GM18870 (cell line): ENCODE data around the gene SUPT20H.

Experiments
- ATAC-seq: cut with Tn5 transposase; IDR thresholded peaks from one replicate; pipeline ENCODE4 v1.9.1; 2021; ENCODE audit warnings: moderate library complexity; ENCODE audit not compliant: unreplicated experiment

The SUPT20H gene

DNA sequence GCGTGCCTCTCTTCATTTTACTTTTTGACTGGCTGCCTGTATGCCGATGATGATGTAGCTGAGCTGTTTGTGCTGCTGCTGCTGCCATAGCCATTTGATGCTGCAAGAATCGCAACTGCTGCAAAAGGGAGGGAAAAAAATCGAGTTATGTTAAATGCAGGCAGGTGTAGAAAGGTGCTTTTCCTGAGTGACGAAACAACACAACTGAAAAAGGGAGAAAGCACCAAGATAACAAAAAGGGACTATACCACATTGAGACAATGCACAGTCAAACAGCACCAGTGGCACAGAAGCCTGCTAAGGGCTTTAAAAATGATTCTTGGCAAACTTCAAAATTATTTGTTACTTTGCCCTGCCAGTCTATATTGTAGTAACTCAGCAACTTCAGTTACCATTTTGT is 49.8 kb downstream of the SUPT20H start:
- ATAC-seq, result no peak

DNA sequence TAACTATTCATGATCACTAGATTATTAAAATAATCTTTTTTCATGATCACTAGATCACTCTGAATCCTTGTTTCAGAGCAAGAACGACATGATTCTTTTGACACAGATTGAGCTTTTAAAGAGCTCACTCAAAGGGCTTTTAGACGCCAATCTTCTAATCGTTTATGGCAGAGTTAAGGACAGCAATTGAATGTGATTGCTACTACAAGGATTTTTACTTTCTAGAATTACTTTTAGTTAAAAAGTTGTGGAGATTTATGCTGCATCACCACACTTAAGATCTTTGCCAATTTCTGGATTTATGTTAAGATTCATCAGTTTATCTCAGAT is 57.6 kb downstream of the SUPT20H start:
- no peak for ATAC-seq

DNA sequence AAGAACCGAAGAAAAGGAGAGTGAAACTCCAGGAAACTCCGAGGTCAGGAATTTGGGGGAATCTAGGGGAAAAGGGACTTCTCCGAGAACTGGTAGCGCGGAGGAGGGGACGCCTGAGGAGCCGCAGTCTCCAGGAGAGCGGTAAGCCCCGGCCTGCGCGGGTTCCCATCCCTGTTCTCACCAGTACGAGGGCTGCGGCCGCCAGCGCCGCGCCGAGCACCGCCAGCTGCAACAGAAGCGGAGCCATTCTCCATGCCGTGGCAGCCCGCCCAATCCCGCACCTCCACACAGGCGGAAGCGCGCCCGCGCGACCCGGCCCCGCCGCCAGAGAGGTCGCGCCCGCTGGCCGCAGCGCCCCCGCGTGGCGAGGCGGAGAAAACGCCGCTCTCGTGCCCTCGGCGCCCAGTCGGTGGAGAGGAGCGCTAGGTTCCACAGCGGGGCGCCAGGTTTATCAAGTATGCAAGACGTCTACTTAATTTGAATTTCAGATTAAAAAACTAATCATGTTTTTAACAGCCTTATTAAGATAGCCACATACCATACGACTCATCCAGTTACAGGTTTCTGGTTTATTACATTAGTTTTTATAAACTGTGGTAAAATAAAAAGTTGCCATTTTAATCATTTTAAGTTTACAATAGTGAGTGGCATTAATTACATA is 60.3 kb downstream of the SUPT20H start, which contains the start of gene ALG5:
TSS of gene ALG5 (minus strand) at position 287 of the 661 bp plus-strand sequence. CDS start at position 247, 40 bp downstream.
- peak; percentile 36 for ATAC-seq

DNA sequence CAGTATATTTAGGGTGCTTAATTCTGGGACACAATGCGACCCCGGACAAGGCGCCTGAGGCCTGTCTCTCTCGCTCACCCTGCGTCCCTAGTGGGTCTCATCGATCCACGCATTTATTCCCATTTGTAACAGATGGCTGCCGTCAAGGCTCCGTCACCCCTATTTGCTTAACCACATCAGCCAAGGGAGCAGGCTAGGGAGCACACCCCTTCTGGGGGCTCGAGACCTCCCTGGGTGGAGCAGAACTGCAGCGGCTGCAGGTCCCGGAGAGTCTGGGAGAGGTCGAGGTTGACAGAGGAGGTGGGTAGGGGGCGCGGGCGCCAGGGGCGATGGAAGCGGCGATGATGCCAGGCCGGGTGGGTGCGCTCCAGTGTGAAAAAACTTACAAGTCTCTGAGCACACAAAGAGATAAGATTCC is 60.9 kb downstream of the SUPT20H start:
- no peak for ATAC-seq

DNA sequence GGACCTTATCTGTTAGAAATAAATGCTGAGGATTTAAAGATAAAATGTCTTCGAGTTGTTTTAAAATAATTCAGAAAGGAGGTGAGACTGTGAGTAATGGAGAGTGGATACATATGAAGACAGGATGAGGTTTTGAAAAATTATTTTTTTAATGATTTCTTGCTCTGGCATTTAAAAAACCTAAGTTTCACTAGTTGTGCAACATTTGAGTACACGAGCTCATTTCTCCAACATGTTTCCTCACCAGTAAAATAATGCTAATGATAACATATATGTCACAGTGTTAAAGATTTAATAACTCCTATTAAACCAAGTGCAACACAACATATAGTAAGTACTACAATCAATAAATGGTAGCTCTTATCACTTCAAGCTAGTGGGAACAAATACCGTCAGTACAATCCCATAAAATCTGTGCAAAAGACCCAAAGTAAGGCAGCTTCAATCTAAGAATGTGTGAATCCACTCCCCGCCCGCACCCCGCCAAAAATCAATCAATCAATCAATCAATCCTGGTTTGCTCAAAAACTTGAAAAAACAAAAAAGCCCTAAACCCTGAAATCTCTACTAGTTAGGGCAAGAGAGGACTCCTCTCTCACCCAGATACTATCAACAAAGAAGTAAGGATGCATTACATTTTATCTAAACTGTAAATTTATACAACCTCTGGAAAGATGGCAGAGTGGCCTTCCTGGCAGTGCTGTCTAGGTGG is 61.6 kb downstream of the SUPT20H start:
- ATAC-seq, result no peak

DNA sequence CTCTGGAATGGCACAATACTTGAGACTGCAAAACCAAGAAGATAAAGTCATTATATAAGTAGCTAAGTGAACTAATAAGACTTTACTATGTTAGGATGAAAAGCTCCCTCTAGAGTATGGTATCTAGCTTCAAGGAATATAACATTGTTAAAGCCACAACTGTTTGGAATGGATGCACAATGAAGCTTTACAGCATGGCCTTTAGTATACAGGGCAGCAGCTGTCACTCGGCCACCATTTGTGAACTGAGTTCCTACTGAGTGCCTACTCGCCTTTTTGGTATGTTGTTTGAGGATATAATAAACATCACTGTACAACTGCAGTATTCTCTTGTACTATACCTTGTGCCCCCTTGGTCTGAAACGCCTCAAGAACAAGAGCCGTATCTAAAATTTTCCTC is 67.1 kb downstream of the SUPT20H start:
- ATAC-seq, result no peak

DNA sequence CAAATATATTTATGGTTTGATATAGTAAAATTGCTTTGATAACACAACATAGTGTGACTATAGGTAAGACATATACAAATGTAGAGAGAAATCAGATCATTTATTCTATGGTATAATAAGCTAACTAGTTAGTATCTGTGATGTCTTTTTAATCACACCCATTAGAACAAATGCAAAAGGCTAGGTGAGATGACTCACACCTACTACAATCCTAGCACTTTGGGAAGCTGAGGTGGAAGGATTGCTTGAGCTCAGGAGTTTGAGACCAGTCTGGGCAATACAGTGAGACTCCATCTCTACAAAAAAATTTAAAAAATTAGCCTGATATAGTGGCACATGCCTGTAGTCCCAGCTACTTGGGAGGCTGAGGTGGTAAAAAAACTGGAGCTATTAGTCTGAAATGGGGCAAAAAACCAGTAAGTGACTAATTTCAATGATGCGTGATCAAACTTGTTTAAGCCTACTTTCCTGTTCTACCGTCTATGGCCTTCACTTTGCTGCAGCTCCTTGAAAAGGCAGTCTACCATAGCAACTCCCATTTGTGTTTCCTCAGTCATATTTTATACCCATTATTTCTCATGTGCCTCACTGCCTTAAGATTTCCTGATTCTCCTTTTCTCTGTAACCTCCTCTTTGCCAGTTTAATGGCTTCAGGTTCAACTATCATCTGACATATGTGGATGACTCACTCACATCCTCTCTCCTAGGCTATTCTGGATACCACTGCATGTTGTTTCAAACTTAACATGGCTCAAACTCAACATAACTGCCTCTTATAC is 72.8 kb downstream of the SUPT20H start:
- ATAC-seq, result no peak

DNA sequence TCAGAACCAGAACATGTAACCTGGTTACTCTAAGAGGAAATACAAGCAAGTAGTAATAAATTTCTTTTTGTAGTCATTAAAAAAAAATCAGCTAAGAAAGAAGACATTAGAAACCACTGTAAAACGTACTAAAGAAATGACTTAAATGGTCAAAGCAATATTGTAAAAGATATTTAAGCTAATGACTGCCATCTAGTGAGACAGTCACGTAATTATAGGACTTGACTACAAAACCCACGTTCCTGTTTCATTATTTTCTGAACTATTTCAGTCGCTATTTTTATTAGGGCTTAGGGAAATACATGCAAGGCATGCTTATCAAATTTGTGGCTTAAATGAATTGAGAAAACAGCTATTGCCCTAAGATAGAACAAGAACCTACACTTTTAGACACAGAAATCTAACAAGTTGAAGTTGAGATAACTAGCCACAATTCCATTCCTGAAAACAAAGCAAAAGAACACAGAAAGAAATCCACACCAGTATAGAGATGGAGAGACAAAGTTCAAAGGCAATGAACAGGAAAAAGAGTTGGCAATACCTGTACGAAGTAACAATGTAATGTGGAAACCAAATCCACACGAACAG is 78.2 kb downstream of the SUPT20H start:
- no peak for ATAC-seq

DNA sequence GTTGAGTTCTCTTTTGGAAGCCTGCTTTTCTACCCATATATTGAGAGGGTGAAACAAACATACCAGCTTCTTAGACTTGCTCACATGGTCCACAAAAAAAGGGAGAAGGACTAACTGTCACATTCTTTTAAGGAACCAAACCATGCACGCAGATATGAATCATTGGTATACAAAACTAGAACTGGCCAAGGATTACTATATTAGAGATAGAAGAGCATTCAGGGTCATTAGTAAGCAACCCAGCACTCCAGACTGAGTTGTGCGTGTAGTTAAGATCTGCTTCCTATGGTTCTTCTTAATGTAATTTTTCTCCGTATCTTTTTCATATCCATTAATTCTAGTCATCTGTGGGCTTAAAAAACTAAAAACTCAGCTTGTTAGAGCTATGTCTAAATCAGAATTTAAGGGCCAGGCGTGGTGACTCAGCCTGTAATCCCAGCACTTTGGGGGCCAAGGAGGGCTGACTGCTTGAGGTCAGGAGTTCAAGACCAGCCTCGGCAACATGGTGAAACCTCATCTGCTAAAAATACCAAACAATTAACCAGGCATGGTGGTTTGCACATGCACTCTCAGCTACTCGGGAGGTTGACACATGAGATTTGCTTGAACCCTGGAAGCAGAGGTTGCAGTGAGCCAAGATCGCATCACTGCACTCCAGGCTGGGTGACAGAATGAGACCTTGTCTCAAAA is 80.0 kb downstream of the SUPT20H start:
- no peak for ATAC-seq

DNA sequence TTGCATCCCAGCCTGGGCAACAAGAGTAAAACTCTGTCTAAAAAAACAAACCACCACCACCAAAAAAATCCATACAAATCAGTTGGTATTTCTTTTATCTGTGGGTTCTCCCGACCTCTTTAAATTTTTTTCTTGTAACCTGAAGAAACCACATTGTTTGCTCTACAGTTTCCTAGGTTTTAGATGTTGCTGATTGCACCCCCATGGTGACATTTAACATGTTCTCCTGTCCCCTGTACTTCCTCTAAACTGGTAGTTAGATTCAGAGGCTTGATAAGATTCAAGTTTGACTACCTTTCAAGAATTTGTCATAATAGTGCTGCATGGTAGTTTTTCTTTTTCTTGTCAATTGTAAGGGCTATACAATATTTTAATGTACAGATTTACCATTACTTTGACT is 84.3 kb downstream of the SUPT20H start:
- ATAC-seq, result no peak

DNA sequence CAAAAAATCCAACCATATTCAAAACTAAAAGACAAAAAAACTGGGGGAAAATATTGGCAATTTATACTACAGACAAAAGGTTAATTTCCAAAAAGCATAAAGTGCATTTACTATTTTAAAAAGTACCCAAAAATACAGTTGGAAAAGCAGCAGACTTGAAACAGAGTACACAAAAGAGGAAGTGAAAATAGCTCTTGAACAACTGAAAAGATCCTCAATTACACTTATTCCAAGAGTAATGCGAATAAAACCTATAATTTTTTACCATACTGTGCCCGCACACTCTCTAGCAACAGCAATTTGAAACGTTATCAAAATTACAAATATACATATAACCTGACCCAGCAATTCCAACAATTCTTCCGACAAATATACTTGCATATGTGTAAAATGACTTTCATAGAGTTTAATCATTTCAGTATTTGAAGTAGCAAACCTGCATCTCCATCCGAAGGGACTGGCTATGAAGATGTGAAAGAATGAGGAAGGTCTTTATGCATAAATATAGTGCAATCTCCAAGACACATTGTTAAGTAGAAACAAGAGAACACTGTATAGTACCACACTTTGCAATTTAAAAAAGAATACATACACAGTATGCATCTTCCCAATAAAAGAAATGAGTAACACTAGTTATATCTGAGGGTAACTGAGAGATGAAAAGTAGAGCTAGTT is 85.7 kb downstream of the SUPT20H start:
- ATAC-seq, result peak; percentile 81

DNA sequence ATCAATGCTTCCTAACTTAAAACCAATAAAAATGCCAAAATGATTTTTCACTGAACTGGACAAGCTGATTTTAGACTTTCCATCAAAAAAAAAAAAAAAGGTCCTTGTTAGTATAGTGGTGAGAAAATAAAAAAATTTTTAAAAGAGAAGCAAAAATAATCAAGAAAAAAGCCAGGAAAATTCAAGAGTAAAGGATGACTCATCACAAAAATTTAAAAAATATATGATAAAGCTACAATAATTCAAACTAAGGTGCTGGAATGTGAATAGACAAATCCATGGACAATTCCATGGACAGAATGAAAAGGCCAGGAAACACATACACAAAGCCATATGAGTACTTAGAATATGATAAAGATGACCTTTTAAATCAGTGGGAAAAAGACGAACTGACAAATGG is 86.5 kb downstream of the SUPT20H start:
- no peak for ATAC-seq

DNA sequence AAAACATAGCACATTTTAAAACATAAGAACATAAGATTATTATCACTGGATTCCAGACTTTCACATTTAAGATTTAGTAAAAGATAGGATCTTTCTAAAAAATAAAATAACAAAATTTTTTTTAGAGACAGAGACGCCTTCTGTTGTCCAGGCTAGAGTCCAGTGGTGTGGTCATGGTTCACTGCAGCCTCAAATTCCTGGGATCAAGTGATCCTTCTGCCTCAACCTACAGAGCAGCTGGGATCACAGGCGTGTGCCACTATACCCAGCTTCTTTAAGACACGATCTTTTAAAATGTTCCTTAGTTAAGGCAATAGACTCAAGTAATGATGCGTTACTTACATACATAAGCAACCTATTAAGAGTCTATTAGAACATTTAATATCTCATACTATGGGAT is 93.1 kb downstream of the SUPT20H start:
- ATAC-seq, result no peak

DNA sequence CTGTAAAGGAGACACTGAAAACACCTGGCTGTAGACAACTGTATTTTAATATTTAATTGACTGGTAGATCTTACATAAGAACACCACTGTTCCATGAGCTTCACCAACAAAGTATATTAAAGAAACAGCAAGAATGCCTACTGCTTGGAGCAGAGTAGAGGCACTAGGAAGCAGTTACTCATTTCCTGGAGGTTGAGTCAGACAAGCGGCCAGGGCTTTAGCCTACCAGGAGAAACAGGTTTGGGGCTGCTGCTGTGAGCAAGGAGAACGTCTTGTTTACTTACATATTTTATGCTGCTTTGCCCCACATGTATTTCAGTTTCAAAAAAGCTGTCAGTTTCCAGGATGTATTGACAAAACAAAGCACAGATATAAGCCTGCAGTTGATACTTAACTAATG is 93.7 kb downstream of the SUPT20H start:
- no peak for ATAC-seq

DNA sequence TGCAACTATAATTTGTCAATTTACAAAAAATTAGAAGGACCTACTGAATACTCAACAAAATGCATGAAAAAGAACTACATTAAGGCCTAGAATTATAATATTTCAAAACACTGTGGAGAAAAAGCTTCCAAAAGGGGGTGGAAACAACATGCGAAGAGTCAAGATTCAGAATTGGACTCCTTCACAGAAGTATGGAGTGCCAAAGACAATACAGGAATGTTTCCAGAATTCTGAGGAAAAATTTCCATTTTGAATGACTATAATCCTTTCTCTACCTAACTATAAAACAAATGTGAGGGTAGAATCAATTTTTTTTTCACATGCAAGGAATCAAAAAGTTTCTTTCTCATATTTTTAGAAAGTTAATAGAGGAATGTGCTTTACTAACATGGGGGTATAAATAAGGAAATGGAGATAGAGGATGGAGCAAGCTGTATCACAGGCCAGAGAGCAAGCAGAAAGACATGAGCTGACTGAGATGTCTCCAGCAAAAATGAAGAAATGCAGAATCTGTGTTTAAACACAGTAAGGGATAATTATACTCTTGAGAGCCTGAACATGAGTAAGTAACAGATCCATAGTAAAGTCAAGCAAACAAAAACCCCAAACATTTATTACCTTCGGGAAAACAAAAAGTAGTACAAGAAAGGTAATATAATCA is 99.9 kb downstream of the SUPT20H start:
- no peak for ATAC-seq
